COLO668 (cell line): ENCODE measurements around the gene DDX11.
"Not testable (repeated sequence)": the region's sequence is repeated elsewhere in the genome, so short reads cannot be mapped to it uniquely, and the experiment has no call there.

Experiments used
- DNase-seq: peaks from one replicate; lab custom pipeline; 2025; ENCODE audit not compliant: unreplicated experiment; lab: John Stamatoyannopoulos, UW

DDX11 gene

GRCh38 chr12:31073527-31074332, at the start of gene DDX11:
TSS of gene DDX11 (plus strand) at chr12:31073860. CDS start at chr12:31078394, 4,534 bp downstream.
- DNase-seq: peak; percentile 87

- peak; percentile 58 for DNase-seq
Measured at GRCh38 chr12:31026202-31026601, 47.5 kb upstream of the DDX11 start.

DNA sequence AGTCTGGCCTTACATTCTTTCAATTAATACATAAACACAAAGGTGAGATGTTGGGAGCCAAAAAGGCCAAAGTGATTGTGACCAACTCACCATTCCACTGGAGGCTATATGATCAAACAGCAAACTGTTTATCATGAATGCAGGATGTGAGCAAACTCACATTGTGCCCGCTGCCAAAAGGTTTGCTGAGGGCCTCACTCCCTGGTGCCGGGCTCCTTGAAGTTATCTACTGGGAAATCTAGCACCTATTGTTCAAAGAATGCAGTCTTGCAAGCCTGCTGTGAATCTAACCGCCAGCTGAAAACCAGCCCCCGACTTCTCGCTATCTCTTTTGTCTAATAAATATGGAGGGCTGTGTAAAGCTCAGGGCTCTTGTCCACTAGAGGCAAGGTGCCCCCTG, 46.7 kb upstream of the DDX11 start:
- not testable (repeated sequence) for DNase-seq

DNA sequence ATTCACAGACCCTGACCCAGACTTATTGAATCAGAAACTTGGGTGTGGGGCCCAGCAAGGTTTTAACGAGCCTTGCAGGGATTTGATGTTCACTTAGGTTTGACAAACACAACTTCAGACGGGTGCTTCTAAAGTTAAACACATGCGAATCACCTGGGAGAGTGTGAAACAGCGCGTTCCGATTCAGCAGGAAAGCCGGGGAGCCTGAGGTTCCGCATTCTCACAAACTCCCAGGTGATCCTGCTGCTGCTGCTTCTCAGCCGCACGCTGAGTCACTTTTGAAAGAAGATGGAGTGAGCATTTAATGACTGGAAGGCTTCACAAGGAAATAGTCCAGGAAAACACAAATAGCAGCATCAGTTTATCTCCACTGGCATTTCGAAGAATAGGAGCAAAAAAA, 44.2 kb upstream of the DDX11 start:
- no peak for DNase-seq

DNA sequence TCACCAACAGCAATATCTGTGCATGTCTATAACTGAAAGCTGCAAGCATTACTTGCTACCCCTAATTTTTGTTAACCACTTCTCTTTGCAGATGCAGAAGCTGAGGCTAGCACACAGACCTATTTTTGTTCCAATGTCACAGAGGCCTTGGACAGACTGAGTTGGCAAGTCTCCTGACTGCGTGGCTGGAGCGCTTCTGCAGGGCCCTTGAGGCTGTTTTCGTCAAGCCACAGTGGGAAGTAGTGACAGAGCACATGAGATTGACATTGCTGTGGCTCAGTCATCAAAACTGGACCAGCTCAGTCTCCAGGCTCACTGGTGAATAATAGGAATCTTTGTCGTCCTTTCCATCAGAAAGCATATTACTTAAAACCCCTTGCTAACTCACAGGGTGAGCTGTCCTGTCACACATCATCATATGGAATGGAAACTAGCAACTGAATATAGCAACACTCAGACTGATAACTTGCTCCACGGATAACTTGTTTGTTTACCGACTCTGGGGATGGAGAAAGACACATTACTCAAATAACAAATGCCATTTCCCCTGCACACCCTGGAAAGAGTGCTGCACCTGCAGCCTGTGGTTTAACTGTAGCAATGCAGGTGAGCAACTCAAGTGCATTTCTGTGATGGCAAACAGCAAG, 43.6 kb upstream of the DDX11 start:
- DNase-seq: peak; percentile 3

DNA sequence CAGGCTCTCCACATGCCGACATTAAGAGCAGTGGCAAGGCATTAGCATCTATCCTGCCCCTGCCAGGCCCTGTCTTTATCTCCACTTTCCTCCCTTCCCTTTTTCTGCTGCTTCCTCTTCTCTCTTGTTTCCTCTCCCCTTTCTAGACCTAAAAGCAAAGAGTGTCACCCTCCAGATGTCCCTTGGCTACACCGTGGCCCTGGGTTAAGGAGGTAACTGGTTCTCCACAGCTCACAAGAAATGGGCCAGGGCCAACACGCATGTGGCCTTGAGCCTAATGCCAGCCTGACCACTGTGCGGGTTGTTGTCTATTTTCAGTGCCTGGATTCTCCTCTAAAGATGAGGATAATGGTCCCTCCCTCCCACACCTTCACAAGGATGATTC, 41.7 kb upstream of the DDX11 start:
- no peak for DNase-seq

DNA sequence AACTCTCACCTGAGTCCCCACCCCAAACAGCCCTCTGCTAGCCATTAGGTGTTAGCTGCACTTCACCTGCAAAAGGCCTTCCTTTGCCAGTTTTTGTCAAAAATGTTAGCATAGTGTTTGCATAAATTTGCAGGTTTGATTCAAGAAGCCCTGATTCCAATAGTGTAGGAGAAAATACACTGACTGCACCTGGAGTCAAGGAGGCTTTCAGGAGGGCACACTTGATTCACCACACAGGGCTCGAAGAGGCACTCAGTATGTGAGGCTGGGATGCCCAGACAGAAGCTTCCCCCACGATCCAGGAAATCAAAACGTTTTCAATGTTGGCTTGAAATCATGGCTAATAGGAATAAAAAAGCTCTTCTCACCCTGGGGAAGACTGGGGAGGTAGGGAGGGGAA, 40.5 kb upstream of the DDX11 start:
- DNase-seq: no peak

DNA sequence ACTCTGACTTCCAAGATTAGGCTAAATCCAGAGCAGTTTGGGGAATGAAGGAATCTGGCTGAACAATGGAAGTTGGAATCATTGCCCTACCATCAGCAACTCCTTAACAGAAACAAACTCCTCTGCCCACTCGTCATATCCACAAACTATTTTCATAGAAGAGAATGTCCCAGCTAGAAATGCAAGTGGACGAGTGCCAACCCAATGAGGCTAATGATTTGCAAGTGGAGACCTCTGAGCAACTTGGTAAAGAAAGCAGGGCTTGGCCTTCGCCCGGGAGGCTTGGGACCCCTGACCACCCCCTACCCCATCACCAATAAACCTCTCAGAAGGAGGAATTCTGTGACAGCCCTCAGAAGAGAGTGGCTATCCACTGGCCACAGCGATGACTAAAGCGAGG, 40.0 kb upstream of the DDX11 start:
- DNase-seq: no peak

DNA sequence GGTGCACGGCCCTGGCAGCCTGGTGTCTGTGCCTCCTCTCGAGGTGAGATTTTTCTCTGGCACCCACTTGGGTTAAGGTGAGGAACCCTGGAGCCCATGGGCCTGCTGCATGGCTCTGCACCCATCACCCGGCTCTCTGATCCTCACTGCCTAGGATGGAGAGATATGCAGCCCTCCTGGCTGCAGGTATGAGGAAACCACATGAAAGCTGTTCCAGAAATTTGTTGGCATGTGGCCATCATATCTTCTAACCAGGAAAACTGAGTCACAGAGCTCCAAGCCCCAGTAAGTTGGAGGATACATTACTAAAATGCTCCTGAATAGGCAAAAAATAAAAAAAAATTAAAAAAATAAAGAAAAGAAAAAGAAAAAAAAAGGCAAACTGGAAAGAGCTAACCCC, 39.3 kb upstream of the DDX11 start:
- no peak for DNase-seq

GRCh38 chr12:31035226-31035625, 38.4 kb upstream of the DDX11 start:
- DNase-seq: no peak

DNA sequence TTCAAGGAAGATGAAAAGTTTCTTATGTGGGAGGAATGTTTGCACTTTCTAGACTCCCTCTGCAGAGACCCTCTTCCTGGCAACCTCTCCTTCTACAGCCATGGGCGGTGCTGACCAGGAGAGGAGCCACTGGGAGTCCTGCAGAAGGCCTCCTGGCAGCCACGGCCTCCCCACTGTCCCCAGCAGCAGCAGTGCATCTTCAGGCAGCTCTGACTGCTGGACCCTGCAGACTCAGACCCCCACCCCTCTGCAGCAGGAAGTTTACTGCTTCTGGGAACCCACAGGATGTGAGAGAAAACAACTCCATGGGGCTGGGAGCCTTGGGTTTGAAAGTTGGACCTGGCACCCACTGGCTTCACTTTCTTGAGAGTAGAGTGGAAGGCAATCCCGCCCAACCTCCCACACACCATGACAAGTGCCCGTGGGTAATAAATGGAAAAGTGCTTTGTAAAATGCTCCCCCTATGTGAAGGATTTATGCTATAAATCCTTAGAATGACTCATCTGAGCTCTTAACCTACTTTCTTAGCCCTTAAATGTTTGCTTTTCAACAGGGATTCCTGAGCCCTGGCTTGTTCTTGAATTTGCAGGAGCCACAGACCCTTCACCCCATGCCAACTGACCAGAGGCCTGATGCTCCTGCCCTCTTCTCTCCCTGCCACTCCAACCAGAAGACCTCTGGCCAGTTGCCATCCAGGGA, 37.5 kb upstream of the DDX11 start:
- DNase-seq: no peak

DNA sequence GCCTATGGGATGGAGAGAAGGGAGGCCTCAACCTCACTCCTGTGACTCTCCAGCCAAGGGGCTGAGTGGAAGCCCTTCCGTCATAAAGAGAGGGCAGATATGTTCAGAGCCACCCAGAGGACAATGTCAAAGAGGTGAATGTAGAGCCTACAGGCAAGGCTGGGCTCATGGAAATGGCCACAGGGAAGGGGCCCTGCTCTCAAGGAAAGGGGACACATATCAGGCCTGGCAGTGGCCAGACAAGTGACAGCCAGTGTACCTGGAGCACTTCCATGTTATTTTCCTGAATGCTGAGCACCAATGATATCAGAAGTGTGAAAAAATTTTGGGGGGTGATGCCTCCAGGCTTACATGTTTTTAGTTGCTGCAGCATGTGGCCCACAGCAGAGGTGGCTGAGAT, 36.6 kb upstream of the DDX11 start:
- no peak for DNase-seq

DNA sequence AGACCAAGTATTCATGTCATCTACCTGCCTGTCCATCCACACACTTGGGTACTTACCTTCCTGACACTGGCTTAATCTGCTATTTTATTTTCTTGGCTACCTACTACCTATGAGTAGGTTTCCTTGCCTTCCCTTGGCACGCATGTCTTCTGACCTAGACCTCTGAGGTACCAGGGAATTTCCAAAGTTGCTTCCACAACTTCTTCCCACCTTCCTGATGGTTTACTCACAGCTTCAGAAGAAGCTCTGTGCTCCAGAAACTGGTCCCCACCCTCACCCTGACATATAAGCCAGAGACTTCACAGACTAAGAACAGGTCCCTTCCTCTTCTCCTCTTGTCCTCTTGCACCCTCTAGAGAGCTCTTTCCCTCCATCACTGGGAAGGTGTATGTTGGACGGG, 35.7 kb upstream of the DDX11 start:
- DNase-seq: no peak

DNA sequence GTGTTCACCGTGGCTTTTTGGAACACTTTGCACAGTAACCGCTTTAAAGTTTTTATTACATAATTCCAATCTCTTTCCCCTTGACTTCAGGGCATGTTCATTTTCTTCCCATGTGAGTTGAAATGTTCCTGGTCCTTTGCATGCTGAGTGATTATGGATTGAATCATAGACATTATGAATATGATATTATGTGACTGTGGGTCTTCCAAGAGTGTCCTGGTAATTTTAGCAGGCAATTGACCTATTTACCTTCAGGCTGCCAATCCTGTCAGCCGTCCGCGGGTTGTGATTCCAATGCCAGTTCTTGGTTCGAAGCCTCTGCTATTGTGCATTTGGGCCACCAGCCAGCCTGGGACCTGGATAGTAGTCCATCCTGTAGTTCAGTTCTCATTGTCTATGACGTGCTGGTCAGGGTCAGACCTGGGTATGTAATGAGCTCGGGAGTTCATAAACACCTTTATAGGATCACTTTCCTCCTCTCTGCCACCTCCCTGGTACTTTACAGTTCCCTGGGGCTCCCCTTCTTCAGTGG, 32.6 kb upstream of the DDX11 start:
- no peak for DNase-seq

DNA sequence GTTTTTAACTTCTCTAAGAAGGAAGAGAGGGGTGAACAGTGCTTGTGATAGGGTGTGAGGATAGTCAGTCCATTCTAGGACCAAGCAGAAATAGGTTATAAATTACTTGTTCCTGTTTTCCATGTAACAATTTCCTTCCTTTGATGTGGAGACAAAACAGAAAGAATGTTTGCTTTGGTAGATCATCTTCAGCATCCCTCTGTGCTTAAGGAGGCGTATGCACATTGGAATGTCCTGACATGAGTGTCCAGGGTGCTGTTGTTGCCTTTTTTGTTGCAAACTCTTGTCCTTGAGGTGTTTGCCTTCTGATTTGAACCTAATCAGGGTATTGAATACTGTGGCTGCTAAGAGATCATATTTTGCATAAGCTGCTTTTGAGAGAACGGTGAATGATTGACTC, 23.5 kb upstream of the DDX11 start:
- not testable (repeated sequence) for DNase-seq

GRCh38 chr12:31050548-31050947, 23.1 kb upstream of the DDX11 start:
- not testable (repeated sequence) for DNase-seq

- not testable (repeated sequence) for DNase-seq
Measured at GRCh38 chr12:31051692-31052091, 22.0 kb upstream of the DDX11 start.

DNA sequence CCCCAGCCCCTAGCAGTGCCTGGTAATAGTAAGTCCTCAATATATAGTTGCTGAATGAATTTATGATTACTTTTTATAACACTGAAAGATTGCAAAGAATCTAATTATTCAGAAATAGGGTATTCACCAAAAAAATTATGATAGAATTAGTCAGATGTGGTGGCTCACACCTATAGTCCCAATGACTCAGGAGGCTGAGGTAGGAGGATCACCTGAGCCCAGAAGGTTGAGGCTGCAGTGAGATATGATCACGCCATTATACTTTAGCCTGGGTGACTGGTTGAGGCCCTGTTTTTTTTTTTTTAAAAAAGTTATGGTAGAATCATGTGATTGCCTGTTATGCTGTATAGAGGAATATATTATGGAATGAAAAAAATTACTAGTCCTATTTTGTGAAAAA, 21.5 kb upstream of the DDX11 start:
- DNase-seq: not testable (repeated sequence)

DNA sequence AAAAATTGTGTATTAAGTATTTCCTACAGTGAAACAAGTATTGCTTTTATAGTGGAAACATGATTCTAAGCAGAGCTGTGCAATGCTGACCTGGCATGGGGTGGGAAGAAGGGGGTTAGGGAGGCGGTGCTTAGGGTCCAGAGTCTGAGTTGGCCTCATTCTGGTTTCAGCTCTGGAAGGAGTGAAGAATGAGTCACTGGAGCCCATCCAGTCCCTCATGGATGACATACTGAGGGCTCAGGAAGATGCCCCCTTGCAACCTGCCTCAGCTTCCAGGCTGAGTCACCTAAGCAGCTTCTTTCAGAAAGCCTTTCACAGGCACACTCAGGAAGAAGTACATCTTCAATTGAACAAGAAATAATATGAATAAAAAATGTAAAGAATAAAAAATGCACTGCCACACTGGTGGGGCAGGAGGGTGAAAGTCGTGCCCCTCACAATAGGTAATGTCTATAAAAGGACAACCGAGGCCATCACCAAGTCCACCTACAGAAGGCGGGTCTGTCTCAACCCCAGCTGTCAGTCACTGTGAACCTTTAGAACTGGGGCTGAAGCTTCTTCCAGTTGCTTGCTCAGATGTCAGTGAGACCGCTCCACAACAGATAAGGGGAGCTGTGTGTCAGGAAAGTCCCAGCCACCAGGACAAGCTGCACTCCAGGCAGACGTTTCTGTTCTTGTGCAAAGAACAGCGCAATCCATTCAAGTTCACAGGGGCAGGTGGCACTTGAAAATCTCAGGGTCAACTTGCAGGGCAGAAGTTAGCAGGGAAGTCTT, 20.8 kb upstream of the DDX11 start:
- not testable (repeated sequence) for DNase-seq

DNA sequence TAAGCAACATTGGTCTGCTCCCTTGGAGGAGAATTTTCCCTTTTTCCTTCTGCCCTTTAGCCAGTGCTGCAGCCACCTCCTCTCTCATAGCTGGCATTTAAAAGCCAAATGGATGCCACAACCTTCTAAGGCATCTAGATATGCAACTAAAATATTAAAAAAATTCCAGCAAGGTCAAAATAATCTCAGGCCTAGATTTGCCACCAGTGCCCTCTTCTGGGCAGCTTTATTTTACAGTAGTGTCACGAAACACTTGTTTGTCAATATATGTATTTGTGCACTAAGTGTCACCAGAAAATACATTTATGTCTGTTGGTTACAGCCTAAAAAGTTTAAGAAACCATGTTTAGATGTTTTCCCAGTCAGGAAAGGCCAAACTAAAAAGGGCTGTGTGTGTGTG, 19.7 kb upstream of the DDX11 start:
- not testable (repeated sequence) for DNase-seq

DNA sequence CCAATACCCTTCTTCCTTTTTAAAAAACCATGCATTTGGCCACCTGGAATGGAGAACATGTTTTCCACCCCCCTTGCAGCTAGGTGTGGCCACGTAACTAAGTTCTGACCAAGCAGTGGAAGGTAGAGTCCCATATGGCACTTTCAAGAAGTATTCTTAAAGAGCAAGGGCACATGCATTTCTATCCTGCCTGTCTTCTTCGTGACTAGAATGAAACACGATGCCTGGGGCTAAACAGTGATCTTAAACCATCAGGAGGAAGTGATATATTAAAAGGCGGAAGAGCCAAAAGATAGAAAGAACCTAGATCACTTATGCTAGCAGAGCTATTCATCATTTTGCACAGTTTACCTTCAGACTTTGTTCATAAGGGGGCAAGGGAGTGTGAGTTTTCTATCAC, 16.0 kb upstream of the DDX11 start:
- no peak for DNase-seq
